Head of caudate nucleus (tissue), 42 donors: ENCODE results near the gene TPSD1.

ENCODE experiments used
- DNase-seq, 42 donors: peaks; one replicate each; pipeline versions ENCODE4 v3.0.0 to v3.0.0-alpha.2; 2020 to 2021; ENCODE audit warnings: mixed read lengths in 7 of 42
- intact Hi-C: fragments of 100-400 bp; cut with DNase I; formaldehyde crosslinking; loops from one replicate; pipeline ENCODE4 v1.15.0; 2022

TPSD1 gene

GRCh38 chr16:1273816-1274215 is 17.9 kb downstream of the TPSD1 start:
- no peak for DNase-seq
- intact Hi-C loops: no loop called here

GRCh38 chr16:1274767-1275166 is 18.9 kb downstream of the TPSD1 start:
- intact Hi-C loops: no loop called here
- no peak for DNase-seq

- intact Hi-C loops: no loop called here
- DNase-seq: no peak
These were observed 20.1 kb downstream of the TPSD1 start for GRCh38 chr16:1275791-1276579.

- DNase-seq: no peak
- intact Hi-C loops: no loop called here
These were observed 20.7 kb downstream of the TPSD1 start for GRCh38 chr16:1276580-1276878.

- intact Hi-C loops: no loop called here
- DNase-seq: no peak
These were observed 21.3 kb downstream of the TPSD1 start for GRCh38 chr16:1277151-1277598.

GRCh38 chr16:1277617-1278282 is 21.9 kb downstream of the TPSD1 start:
- intact Hi-C loops: no loop called here
- no peak for DNase-seq

GRCh38 chr16:1278477-1278876 is 22.6 kb downstream of the TPSD1 start:
- no peak for DNase-seq
- intact Hi-C loops: no loop called here

GRCh38 chr16:1279081-1279944 is 23.4 kb downstream of the TPSD1 start:
- intact Hi-C loops: no loop called here
- no peak for DNase-seq

GRCh38 chr16:1279945-1280589 is 24.2 kb downstream of the TPSD1 start:
- no peak for DNase-seq

GRCh38 chr16:1280783-1281182 is 24.9 kb downstream of the TPSD1 start:
- no peak for DNase-seq
- intact Hi-C loops: no loop called here

More at GRCh38 chr16:1279945-1280589, 24.2 kb downstream of the TPSD1 start:
- intact Hi-C loops: no loop called here

GRCh38 chr16:1281517-1281916 is 25.6 kb downstream of the TPSD1 start:
- intact Hi-C loops: no loop called here
- DNase-seq: no peak

GRCh38 chr16:1282324-1282973 is 26.6 kb downstream of the TPSD1 start:
- intact Hi-C loops: no loop called here
- no peak for DNase-seq

- intact Hi-C loops: no loop called here
- DNase-seq: no peak
These were observed 27.4 kb downstream of the TPSD1 start for GRCh38 chr16:1283296-1283695.

- no peak for DNase-seq
These were observed 28.2 kb downstream of the TPSD1 start for GRCh38 chr16:1283996-1284616.

GRCh38 chr16:1285669-1286512 is 30.0 kb downstream of the TPSD1 start:
- intact Hi-C loops: no loop called here
- no peak for DNase-seq

More at GRCh38 chr16:1283996-1284616, 28.2 kb downstream of the TPSD1 start:
- intact Hi-C loops: no loop called here

GRCh38 chr16:1286513-1287094 is 30.7 kb downstream of the TPSD1 start:
- intact Hi-C loops: no loop called here
- no peak for DNase-seq

- intact Hi-C loops: no loop called here
- DNase-seq: no peak
These were observed 32.3 kb downstream of the TPSD1 start for GRCh38 chr16:1287982-1288670.
